ENCODE measurements around the gene APBA1. TPM values are rescaled to one million over a fixed set of nuclear protein-coding genes. Genes with fewer than 3 reads are reported as not detected.

The APBA1 gene
- total RNA-seq, 1 donor, result 1.8 TPM

- DNase-seq (ENCODE audit: insufficient read length, low spot score, missing footprints), result no peak
- no peaks in the 10 kb centered on the region for H4K20me1 ChIP-seq (ENCODE audit: insufficient read depth, low read length)
- H3K9me3 ChIP-seq (ENCODE audit: low read depth, low read length), result no peaks in the 10 kb centered on the region
- no peaks in the 10 kb centered on the region for H3K4me1 ChIP-seq (ENCODE audit: insufficient read depth, low read length)
- no peaks in the 10 kb centered on the region for H3K79me2 ChIP-seq (ENCODE audit: insufficient read depth, low read length)
- H3K36me3 ChIP-seq (ENCODE audit: insufficient read depth, low read length), result no peaks in the 10 kb centered on the region
- H3K4me2 ChIP-seq (ENCODE audit: insufficient read depth, low read length), result no peak overlapping the region
- H3K27ac ChIP-seq (ENCODE audit: low read depth, low read length), result no peak overlapping the region
- H3K27me3 ChIP-seq (ENCODE audit: insufficient read depth, low read length), result no peaks in the 10 kb centered on the region
- H2AFZ ChIP-seq (ENCODE audit: low read length), result no peak overlapping the region
- no peak overlapping the region for H3K4me3 ChIP-seq (ENCODE audit: insufficient read depth, low read length)
- TF ChIP-seq CTCF (IDR thresholded peaks at IDR 0.05; ENCODE audit: extremely low read depth, low read depth, low read length), result no peak
These were observed 56.3 kb downstream of the APBA1 start for GRCh38 chr9:69615880-69616279.

GRCh38 chr9:69611221-69611620 lies 61.0 kb downstream of the APBA1 start:
- TF ChIP-seq CTCF (IDR thresholded peaks at IDR 0.05; ENCODE audit: extremely low read depth, low read depth, low read length), result no peak
- no peak for DNase-seq (ENCODE audit: insufficient read length, low spot score, missing footprints)
- H2AFZ ChIP-seq (ENCODE audit: low read length), result no peak overlapping the region
- H3K27me3 ChIP-seq (ENCODE audit: insufficient read depth, low read length), result no peaks in the 10 kb centered on the region
- no peaks in the 10 kb centered on the region for H3K36me3 ChIP-seq (ENCODE audit: insufficient read depth, low read length)
- no peaks in the 10 kb centered on the region for H3K9me3 ChIP-seq (ENCODE audit: low read depth, low read length)
- H3K4me1 ChIP-seq (ENCODE audit: insufficient read depth, low read length), result no peaks in the 10 kb centered on the region
- no peaks in the 10 kb centered on the region for H3K79me2 ChIP-seq (ENCODE audit: insufficient read depth, low read length)
- H3K4me2 ChIP-seq (ENCODE audit: insufficient read depth, low read length), result no peak overlapping the region
- H3K4me3 ChIP-seq (ENCODE audit: insufficient read depth, low read length), result no peak overlapping the region
- no peak overlapping the region for H3K27ac ChIP-seq (ENCODE audit: low read depth, low read length)
- no peaks in the 10 kb centered on the region for H4K20me1 ChIP-seq (ENCODE audit: insufficient read depth, low read length)

DNA sequence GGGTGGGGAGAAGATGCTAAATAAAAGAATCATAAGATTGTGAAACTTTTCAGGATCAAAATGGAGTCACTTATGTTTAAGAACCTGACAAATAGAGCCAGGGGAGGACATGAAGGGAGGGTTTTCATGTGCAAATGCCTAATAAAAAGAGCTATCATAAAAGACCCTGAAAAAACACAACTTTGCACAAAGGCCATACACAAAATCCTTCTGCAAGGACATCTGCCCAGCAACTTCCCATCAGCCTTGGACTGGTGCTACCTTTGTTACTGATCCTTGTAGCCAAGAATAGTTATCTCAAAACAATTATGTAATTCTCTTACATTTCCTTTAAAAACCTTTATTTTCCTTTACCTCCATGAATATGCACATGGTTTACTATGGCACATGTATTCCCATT lies 63.0 kb downstream of the APBA1 start:
- Histone ChIP-seq H4K20me1 (ENCODE audit: insufficient read depth, low read length) (no peaks in the 10 kb centered on the region), H2AFZ (ENCODE audit: low read length) (no peak overlapping the region), H3K79me2 (ENCODE audit: insufficient read depth, low read length) (no peaks in the 10 kb centered on the region), H3K4me1 (ENCODE audit: insufficient read depth, low read length) (no peaks in the 10 kb centered on the region), H3K27ac (ENCODE audit: low read depth, low read length) (no peak overlapping the region), H3K4me3 (ENCODE audit: insufficient read depth, low read length) (no peak overlapping the region), H3K27me3 (ENCODE audit: insufficient read depth, low read length) (no peaks in the 10 kb centered on the region), H3K4me2 (ENCODE audit: insufficient read depth, low read length) (no peak overlapping the region), H3K36me3 (ENCODE audit: insufficient read depth, low read length) (no peaks in the 10 kb centered on the region), H3K9me3 (ENCODE audit: low read depth, low read length) (no peaks in the 10 kb centered on the region)
- no peak for DNase-seq (ENCODE audit: insufficient read length, low spot score, missing footprints)
- TF ChIP-seq CTCF (IDR thresholded peaks at IDR 0.05; ENCODE audit: extremely low read depth, low read depth, low read length), result no peak

DNA sequence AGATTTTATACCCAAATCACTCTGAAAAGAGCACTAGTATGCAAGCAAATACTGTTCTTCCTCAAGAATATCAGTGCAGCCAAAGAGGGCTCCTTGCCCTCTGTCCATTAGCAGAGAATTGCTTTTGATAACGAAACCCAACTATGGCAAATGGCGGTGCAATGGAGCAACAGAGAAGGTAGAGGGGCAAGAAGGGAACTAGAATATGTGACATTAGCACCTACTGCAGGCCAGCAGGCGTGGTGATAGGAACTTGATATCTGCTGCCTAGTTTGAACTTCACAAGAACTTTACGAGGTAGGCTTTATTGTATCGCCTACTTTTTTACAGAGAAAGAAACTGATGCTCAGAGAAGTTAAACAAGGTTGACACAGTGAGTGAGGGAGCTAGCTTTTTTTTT lies 66.1 kb downstream of the APBA1 start:
- Histone ChIP-seq H2AFZ (ENCODE audit: low read length) (no peak overlapping the region), H3K27ac (ENCODE audit: low read depth, low read length) (no peak overlapping the region), H3K36me3 (ENCODE audit: insufficient read depth, low read length) (no peaks in the 10 kb centered on the region), H3K4me2 (ENCODE audit: insufficient read depth, low read length) (no peak overlapping the region), H3K9me3 (ENCODE audit: low read depth, low read length) (no peaks in the 10 kb centered on the region), H4K20me1 (ENCODE audit: insufficient read depth, low read length) (no peaks in the 10 kb centered on the region), H3K4me1 (ENCODE audit: insufficient read depth, low read length) (no peaks in the 10 kb centered on the region), H3K4me3 (ENCODE audit: insufficient read depth, low read length) (no peak overlapping the region), H3K79me2 (ENCODE audit: insufficient read depth, low read length) (no peaks in the 10 kb centered on the region), H3K27me3 (ENCODE audit: insufficient read depth, low read length) (no peaks in the 10 kb centered on the region)
- DNase-seq (ENCODE audit: insufficient read length, low spot score, missing footprints), result no peak
- no peak for TF ChIP-seq CTCF (IDR thresholded peaks at IDR 0.05; ENCODE audit: extremely low read depth, low read depth, low read length)
